ENCODE data around the gene CPPED1. TPM values are rescaled to one million over a fixed set of nuclear protein-coding genes. Genes with fewer than 3 reads are reported as not detected.

CPPED1 gene
- total RNA-seq, 1 donor = 21.4 TPM

DNA sequence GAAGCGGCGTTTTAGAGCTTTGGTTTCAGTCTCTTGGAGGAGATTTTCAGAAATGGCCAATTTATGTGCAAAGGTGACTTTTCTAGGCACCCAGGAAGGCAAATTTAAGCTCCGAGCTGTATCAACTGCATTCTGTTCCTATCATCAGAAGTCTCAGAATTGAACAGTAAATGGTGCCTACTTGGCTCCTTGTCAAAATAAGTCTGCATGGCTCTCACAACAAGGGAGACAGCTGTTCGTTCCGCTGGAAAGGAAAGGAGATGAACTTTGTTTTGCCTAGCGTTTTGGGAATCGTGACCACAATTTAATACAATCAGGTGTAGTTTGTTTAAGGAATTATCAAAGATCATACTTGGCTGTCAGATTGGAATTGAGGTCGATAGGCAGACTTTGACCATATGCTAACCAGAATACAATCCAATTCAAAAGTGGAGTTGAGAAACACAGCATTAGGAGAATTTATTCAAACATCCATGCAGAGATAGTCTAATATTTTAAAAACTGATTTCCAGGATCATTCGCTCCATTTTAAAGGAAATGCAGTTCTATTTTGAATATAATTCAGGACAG is 139.4 kb downstream of the CPPED1 start:
- Histone ChIP-seq H3K4me1 (ENCODE audit: insufficient read depth, low read length) (no peaks in the 10 kb centered on the region), H3K36me3 (ENCODE audit: insufficient read depth, low read length) (no peaks in the 10 kb centered on the region), H4K20me1 (ENCODE audit: insufficient read depth, low read length) (no peaks in the 10 kb centered on the region), H3K27ac (ENCODE audit: low read depth, low read length) (no peak overlapping the region), H3K4me3 (ENCODE audit: insufficient read depth, low read length) (no peak overlapping the region), H3K9me3 (ENCODE audit: low read depth, low read length) (peaks cover 2% of the 10 kb centered on the region), H2AFZ (ENCODE audit: low read length) (no peak overlapping the region), H3K4me2 (ENCODE audit: insufficient read depth, low read length) (no peak overlapping the region), H3K27me3 (ENCODE audit: insufficient read depth, low read length) (no peaks in the 10 kb centered on the region), H3K79me2 (ENCODE audit: insufficient read depth, low read length) (no peaks in the 10 kb centered on the region)
- no peak for TF ChIP-seq CTCF (IDR thresholded peaks at IDR 0.05; ENCODE audit: extremely low read depth, low read depth, low read length)
- no peak for DNase-seq (ENCODE audit: insufficient read length, low spot score, missing footprints)

GRCh38 chr16:12661656-12662172 is 142.0 kb downstream of the CPPED1 start:
- no peak for TF ChIP-seq CTCF (IDR thresholded peaks at IDR 0.05; ENCODE audit: extremely low read depth, low read depth, low read length)

DNA sequence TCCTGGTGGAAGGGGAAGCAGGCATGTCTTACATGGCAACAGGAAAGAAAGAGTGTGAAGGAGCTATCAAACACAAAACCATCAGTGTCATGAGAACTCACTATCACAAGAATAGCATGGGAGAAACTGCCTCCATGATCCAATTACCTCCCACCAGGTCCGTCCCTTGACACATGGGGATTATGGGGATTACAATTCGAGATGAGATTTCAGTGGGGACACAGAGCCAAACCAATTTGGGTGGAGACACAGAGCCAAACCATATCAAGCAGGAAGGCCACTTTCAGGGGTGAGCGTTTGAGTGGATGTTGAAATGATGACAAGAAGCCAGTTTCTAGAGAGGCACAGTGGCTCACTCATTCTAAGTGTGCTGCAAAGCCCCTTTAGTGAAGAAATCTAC is 143.8 kb downstream of the CPPED1 start:
- Histone ChIP-seq H3K79me2 (ENCODE audit: insufficient read depth, low read length) (no peaks in the 10 kb centered on the region), H3K36me3 (ENCODE audit: insufficient read depth, low read length) (no peaks in the 10 kb centered on the region), H3K9me3 (ENCODE audit: low read depth, low read length) (no peaks in the 10 kb centered on the region), H3K27me3 (ENCODE audit: insufficient read depth, low read length) (no peaks in the 10 kb centered on the region), H4K20me1 (ENCODE audit: insufficient read depth, low read length) (no peaks in the 10 kb centered on the region), H3K4me2 (ENCODE audit: insufficient read depth, low read length) (no peak overlapping the region), H3K27ac (ENCODE audit: low read depth, low read length) (no peak overlapping the region), H2AFZ (ENCODE audit: low read length) (no peak overlapping the region), H3K4me1 (ENCODE audit: insufficient read depth, low read length) (no peaks in the 10 kb centered on the region), H3K4me3 (ENCODE audit: insufficient read depth, low read length) (no peak overlapping the region)
- DNase-seq (ENCODE audit: insufficient read length, low spot score, missing footprints) = no peak
- no peak for TF ChIP-seq CTCF (IDR thresholded peaks at IDR 0.05; ENCODE audit: extremely low read depth, low read depth, low read length)

More at GRCh38 chr16:12661656-12662172, 142.0 kb downstream of the CPPED1 start:
- Histone ChIP-seq H3K4me3 (ENCODE audit: insufficient read depth, low read length) (no peak overlapping the region), H3K27me3 (ENCODE audit: insufficient read depth, low read length) (no peaks in the 10 kb centered on the region), H3K9me3 (ENCODE audit: low read depth, low read length) (no peaks in the 10 kb centered on the region), H3K79me2 (ENCODE audit: insufficient read depth, low read length) (no peaks in the 10 kb centered on the region), H2AFZ (ENCODE audit: low read length) (no peak overlapping the region), H3K36me3 (ENCODE audit: insufficient read depth, low read length) (no peaks in the 10 kb centered on the region), H3K4me1 (ENCODE audit: insufficient read depth, low read length) (no peaks in the 10 kb centered on the region), H4K20me1 (ENCODE audit: insufficient read depth, low read length) (no peaks in the 10 kb centered on the region), H3K4me2 (ENCODE audit: insufficient read depth, low read length) (no peak overlapping the region), H3K27ac (ENCODE audit: low read depth, low read length) (no peak overlapping the region)
- no peak for DNase-seq (ENCODE audit: insufficient read length, low spot score, missing footprints)

- H3K4me2 ChIP-seq (ENCODE audit: insufficient read depth, low read length) = no peak overlapping the region
- no peaks in the 10 kb centered on the region for H3K4me1 ChIP-seq (ENCODE audit: insufficient read depth, low read length)
- no peak for TF ChIP-seq CTCF (IDR thresholded peaks at IDR 0.05; ENCODE audit: extremely low read depth, low read depth, low read length)
- H3K27ac ChIP-seq (ENCODE audit: low read depth, low read length) = no peak overlapping the region
- H3K9me3 ChIP-seq (ENCODE audit: low read depth, low read length) = no peaks in the 10 kb centered on the region
- H3K79me2 ChIP-seq (ENCODE audit: insufficient read depth, low read length) = no peaks in the 10 kb centered on the region
- H2AFZ ChIP-seq (ENCODE audit: low read length) = no peak overlapping the region
- H4K20me1 ChIP-seq (ENCODE audit: insufficient read depth, low read length) = no peaks in the 10 kb centered on the region
- no peak for DNase-seq (ENCODE audit: insufficient read length, low spot score, missing footprints)
- H3K36me3 ChIP-seq (ENCODE audit: insufficient read depth, low read length) = no peaks in the 10 kb centered on the region
- no peaks in the 10 kb centered on the region for H3K27me3 ChIP-seq (ENCODE audit: insufficient read depth, low read length)
- no peak overlapping the region for H3K4me3 ChIP-seq (ENCODE audit: insufficient read depth, low read length)
Observed at GRCh38 chr16:12658506-12658905, 145.2 kb downstream of the CPPED1 start.
